ENCODE results near the gene SLC37A1. TPM values are rescaled to one million over a fixed set of nuclear protein-coding genes. Genes with fewer than 3 reads are reported as not detected.

The SLC37A1 gene
- total and polyA plus RNA-seq, 2 of the 13 experiments (the other 11 are each of a cell fraction or from before 2014, with no cell fraction given), result 0.22 to 0.40 TPM

- no peak for TF ChIP-seq YY1 (IDR thresholded peaks at IDR 0.05; ENCODE audit: insufficient read depth, insufficient replicate concordance, low read depth, low read length)
- TF ChIP-seq NR2F6 (IDR thresholded peaks at IDR 0.05), result no peak
- no peak for TF ChIP-seq NR2F6 (CRISPR knock-in tag; IDR thresholded peaks at IDR 0.05)
- no peak for TF ChIP-seq KLF15 (CRISPR knock-in tag; IDR thresholded peaks at IDR 0.05; ENCODE audit: borderline replicate concordance)
- TF ChIP-seq NRL (CRISPR knock-in tag; IDR thresholded peaks at IDR 0.05; ENCODE audit: borderline replicate concordance), result no peak
- TF ChIP-seq MYNN (CRISPR knock-in tag; IDR thresholded peaks at IDR 0.05; ENCODE audit: low read depth), result no peak
Observed at GRCh38 chr21:42581993-42582786, 68.5 kb downstream of the SLC37A1 start (continued).

GRCh38 chr21:42582787-42583476 lies 69.3 kb downstream of the SLC37A1 start:
- H3K4me2 ChIP-seq (ENCODE audit: low read depth, low read length), result no peak overlapping the region
- intact Hi-C loops (cut with micrococcal nuclease; ENCODE audit: unreplicated experiment), result no loop called here
- CTCF ChIA-PET (ENCODE audit: low intra/inter-chr PET ratio, low total read pairs), result no interaction called here
- no peak overlapping the region for H3K4me3 ChIP-seq (replicated peaks in 1 of 3; ENCODE audit: insufficient read depth in 1 of 3, low read depth in 2 of 3, low read length in 3 of 3)
- peaks cover 3 to 44% of the 10 kb centered on the region in 2 experiments for H3K27me3 ChIP-seq (ENCODE audit: control insufficient read depth in 1 of 2, insufficient read depth in 2 of 2, low read length in 2 of 2)
- no peak overlapping the region for H3K27ac ChIP-seq (ENCODE audit: extremely low read length, insufficient read depth, low read length)
- H4K20me1 ChIP-seq (ENCODE audit: insufficient read depth, low read length), result no peaks in the 10 kb centered on the region
- TF ChIP-seq CREM (IDR thresholded peaks at IDR 0.05), result no peak
- TF ChIP-seq CREM (CRISPR knock-in tag; IDR thresholded peaks at IDR 0.05), result no peak
- TF ChIP-seq AKAP8 (CRISPR knock-in tag; IDR thresholded peaks at IDR 0.05), result no peak
- no peak for TF ChIP-seq CCAR2 (optimal IDR thresholded peaks at IDR 0.05; ENCODE audit: low read depth, low read length)
- TF ChIP-seq ZNF780A (CRISPR knock-in tag; IDR thresholded peaks at IDR 0.05), result no peak
- TF ChIP-seq ZNF577 (CRISPR knock-in tag; IDR thresholded peaks at IDR 0.05; ENCODE audit: borderline replicate concordance, low read depth), result no peak
- no peak for TF ChIP-seq ZNF782 (CRISPR knock-in tag; IDR thresholded peaks at IDR 0.05; ENCODE audit: borderline replicate concordance)
- no peaks in the 10 kb centered on the region for H3K79me2 ChIP-seq (ENCODE audit: insufficient read depth, low read length)
- no peaks in the 10 kb centered on the region for H3K36me3 ChIP-seq (replicated peaks in 1 of 2; ENCODE audit: control insufficient read depth in 1 of 2, insufficient read depth in 2 of 2, low read length in 2 of 2)
- WGBS (ENCODE audit: low lambda C conversion rate), result 64% methylated on average over 22 of the region's 22 CpGs
- in situ Hi-C loops (cut with HindIII; ENCODE audit: extremely low pct_ligation_motif_present, low pct_unique_long_range_greater_than_20kb), result no loop called here
- DNase-seq (ENCODE audit: low spot score) (no peak), FAIRE-seq (no peak), ATAC-seq (no peak)
- 0 out of 2 replicates have a peak, but pooled peaks cover 6% of the 10 kb centered on the region for H3K4me1 ChIP-seq (ENCODE audit: insufficient read depth, low read length)
- POLR2A ChIA-PET, result no interaction called here
- H2AFZ ChIP-seq (ENCODE audit: low read length), result no peak overlapping the region
- H3K9me3 ChIP-seq (ENCODE audit: low read length), result no peaks in the 10 kb centered on the region
- BruUV-seq (replicated peaks), result no TSS peak
- no peak overlapping the region for H3K9ac ChIP-seq (ENCODE audit: insufficient read depth, low read depth, low read length)

Measured in HepG2 (cell line).